DLD1 (cell line): ENCODE data around the gene CAMTA1.

ENCODE experiments used
- in situ Hi-C: cut with HindIII; loops from 2 replicates; pipeline ENCODE4 v1.10.0; 2017; ENCODE audit warnings: low sequenced_read_pairs

CAMTA1 gene

DNA sequence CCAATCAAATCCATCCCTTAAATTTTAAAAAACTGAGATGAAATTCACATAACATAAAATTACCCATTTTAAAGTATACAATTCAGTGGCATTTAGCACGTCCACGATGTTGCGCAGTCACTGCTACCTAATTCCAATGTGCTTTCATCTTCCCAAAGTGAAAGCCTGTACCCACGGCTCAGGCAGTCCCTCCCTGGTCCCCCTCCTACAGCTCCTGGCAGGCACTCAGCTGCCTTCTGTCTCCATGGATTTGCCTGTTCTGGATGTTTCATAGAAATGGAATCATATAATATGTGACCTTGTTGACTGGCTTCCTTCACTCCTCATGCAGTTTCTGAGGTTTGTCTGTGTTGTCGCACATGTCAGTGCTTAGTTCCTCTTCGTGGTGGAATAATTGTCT, 386.3 kb downstream of the CAMTA1 start:
- in situ Hi-C loops, result no loop called here

DNA sequence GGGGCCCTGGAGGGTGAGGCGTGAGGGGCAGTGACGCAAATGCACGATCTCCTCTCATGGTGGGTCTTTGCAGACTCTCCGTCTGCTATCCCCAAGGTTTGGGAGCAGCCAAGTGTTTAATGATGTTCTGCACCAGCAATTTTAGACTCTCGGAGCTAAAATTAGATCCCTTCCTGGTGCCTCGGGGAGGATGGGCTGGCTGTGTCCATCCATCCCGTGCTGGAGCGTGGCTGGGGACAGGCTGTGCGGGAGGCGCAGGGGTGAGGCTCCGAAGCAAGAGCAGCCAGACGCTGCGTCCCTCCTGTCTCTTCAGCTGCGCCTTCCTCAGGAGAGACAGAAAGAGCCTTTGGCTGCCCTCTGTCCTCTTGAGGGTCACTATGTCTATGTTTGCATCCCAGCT, 387.6 kb downstream of the CAMTA1 start:
- in situ Hi-C loops, result no loop called here

DNA sequence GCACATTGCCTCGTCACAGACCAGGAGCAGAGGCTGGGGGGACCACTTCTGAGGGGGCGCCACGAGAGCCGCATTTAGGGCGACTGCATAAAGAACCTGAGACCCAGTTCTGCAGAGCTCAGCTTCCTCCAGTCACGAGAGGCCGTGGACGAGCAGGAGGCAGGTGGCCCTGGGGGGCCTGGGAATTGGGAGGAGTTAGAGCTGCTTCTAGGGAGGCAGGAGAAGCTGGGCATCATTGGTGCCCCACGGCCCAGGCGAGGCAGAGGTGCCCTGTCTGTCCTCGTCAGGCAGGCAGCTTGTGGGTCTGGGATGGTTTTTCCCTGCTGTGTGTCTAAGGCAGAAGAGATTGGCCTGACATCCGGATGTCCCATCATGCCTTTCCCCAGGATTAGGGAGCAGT, 389.3 kb downstream of the CAMTA1 start:
- in situ Hi-C loops, result no loop called here

DNA sequence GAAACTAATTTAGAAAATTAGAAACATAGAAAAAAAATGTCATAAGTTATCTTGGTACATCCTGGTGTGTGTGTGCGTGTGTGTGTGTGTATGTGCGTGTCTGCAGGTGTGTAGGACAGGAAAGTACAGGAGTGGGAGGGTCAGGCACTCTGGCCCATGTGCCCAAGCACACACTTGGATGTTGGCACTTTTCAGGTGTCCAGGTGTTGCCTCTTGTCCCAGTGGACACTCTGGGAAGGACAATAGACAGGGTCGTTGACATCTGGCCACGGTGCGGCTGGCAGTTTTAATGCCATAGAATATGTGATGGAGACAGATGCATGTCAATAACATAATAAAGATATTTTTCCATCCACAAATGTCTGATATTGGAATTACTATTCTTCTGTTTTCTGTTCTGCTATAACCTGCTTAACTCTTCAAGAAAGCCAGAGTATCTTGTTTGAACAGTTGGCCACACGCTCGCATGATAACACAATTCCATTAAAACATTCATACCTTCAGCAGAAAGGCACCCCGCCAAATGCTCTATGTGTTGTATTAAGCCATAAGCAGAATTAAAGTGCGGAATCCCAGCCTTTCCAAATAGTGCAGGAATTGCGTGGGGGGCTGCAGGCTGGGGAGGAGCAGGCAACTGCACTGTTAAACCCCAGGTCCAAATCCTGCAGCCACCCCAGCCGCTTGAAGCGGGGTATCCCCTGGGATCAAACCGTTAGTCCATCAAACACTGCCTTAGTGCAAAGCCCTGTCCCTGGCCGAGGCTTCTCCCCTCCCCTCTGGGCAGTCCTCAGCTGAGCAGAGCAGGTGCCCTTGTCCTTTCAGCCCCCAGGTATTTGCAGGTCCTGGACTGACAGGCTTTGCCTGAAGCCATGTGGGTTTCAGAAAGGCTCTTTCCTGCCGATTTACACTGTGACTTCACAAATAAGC, 390.0 kb downstream of the CAMTA1 start:
- in situ Hi-C loops, result no loop called here

DNA sequence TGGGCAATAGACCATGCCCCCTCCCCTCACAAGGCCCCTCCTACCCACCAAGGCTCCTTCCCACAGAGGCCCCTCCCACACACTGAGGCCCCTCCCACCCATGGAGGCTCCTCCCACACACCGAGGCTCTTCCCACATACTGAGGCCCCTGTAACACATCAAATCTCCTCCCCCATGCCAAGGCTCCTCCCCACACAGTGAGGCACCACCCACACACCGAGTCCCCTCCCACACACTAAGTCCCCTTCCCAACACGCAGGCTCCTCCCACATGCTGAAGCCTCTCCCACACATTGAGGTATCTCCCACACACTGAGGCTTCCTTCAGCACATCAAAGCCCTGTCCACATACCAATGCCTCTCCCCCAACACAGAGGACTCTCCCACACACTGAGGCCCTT, 391.8 kb downstream of the CAMTA1 start:
- in situ Hi-C loops, result no loop called here

DNA sequence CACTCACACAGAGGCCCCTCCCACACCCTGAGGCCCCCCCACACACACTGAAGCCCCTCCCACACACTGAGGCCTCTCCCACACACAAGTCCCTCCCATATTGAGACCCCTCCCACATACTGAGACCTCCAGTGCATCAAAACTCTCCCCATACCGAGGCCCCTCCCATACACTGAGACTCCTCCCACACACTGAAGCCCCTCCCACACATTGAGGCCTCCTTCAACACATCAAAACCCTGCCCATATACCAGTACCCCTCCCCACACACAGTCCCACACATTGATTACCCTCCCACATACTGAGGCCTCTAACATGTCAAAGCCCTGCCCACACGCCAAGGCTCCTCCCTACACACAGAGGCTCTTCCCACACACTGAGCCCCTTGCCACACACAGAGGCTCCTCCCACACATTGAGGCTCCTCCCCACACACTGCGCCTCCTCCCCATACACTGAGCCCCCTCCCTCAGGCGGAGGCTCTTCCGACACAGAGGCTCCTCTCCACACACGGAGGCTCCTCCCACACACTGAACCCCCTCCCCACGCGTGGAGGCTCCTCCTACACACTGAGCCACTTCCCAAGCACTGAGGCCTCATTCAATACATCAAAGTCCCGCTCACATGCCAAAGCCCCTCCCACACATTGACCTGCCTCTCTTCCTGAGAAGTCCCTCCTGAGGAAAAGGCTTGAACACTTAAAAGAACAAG, 392.3 kb downstream of the CAMTA1 start:
- in situ Hi-C loops, result no loop called here

DNA sequence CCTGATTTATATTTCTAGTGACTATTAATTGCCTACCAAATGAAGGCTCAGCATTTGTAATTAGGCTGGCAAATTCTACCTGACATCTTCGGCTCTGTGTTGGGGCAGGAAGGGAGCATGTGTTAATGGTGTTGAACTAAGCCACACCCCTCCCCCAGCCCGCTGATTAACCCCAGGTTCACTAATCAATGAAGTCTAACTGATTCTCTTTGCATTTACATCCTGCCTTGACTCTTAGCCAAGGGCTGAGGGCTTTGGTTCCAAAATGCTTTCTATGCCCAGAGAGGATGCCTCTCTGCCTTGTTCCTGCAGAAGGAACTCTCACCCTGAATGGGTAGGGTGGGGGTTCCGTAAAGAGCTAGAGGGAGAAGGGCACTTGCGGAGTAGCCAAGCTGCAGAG, 393.1 kb downstream of the CAMTA1 start:
- in situ Hi-C loops, result no loop called here

DNA sequence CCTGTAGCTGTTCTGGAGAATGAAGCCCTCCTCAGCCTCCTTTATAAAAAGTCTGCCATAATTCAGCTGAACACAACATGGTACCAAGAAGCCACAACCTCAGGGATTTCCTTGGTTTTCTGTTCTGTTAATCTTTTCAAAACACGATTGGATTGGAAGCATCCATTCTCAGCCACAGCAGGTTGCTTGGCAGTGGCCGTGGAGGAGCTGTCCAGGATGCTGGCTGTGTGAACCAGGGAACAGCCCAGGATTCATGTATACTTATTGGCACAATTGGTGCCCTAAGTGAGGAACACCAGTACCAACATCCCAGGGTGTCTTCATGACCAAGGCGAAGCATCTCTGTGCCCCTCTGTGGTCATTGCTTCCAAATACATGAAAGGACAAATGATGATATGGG, 393.5 kb downstream of the CAMTA1 start:
- in situ Hi-C loops, result no loop called here

DNA sequence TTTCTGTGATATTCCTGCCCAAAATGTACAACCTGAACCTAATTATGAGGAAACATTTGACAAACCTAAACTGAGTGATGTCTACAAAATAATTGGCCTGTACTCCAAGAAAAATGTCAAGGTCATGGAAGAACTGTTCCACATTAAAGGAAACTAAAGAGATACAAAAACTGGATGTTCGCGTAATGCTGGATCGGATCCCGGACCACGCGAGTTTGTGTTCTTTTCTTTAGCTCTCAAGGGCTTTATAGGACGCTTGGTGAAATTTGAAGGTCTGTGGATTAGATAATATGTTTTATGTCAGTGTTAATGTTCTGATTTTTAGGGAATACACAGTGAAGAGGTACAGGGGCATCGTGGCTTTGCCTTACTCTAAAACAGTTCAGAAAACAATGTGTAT, 400.5 kb downstream of the CAMTA1 start:
- in situ Hi-C loops, result no loop called here

DNA sequence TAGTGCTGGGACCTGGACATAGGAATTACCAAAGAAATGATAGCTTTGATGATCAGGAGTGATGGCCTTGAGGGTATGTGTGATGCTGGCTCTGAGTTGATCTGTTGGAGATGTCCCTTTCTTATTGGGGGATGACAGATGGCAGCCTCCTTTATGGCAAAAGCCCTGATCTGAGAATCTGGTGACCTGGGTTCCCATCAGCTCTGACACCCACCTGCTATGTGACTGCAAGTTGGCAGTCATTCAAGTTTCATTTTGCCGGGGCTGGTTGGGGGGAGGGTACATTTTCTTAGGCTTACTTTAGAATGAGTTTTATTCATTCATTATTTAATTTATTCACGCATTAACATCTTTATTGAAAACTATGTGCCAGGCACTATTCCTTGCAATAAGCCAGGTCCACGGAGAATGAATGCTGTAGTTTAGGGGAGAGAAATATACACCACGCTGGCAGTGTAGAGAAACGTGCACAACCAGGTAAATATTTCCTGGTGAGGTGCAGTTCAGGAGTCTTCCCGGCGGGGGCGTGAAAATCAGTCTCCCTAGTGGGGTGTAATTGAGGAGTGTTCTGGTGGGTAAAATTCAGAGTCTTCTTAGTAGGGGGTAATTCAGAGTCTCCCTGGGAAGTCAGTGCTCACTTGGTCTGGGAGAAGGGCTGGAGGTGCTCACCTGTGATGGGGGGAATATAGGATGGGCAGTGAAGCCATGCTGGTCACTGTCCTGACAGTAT, 401.3 kb downstream of the CAMTA1 start:
- in situ Hi-C loops, result no loop called here

DNA sequence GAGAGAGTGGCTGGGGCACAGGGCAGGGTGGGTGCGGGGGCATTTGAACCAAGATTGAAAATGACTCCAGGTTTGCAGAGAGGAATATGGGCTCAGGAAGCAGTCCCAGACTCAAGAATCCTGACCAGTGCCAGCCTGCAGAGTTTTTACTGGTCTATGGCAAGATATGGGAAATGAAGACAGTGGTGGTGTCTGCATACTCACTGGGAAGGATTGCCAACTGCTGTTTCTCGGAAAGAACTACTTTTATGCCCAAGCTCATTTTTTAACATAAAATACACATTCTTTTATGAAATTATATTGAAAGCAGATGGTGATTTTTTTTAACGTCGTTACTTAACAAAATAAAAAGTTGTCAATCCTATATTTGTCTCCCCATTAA, 401.8 kb downstream of the CAMTA1 start:
- in situ Hi-C loops, result no loop called here

DNA sequence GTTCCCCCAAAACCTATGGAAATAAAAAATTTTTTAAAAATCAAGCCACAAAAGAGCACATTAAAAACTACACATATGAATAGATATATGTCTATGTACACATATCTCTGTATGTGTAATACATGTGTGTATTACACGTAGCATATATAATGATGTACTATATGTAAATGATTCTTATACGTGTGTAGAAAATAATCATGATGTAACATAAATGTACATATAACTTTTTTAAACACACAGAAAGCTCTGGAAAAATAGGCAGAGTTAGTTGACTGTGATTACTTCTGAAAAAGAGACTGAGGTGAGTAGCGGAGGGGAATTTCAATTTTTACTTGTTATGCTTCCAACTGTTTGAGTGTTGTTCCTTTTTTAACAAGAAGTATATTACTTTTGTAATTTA, 405.0 kb downstream of the CAMTA1 start:
- in situ Hi-C loops, result no loop called here

DNA sequence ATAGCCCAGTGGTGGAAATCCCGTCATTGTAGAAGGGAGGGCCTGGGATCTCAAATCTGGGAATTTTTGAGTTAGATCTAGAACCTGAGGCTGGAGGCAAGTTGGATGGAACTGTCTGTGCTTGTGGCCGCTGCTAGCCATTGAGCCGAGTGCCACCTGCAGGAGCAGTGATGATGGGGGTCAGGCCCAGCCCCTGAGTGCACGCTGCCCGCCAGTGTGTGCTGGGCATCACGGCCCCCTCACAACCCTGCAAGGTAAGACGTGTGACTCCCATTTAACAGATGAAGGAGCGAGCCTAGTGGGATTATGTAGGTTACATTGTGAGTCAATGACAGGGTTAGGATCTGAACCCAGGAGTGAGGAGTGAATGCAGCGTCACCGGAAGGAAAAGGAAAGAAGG, 407.2 kb downstream of the CAMTA1 start:
- in situ Hi-C loops, result no loop called here

DNA sequence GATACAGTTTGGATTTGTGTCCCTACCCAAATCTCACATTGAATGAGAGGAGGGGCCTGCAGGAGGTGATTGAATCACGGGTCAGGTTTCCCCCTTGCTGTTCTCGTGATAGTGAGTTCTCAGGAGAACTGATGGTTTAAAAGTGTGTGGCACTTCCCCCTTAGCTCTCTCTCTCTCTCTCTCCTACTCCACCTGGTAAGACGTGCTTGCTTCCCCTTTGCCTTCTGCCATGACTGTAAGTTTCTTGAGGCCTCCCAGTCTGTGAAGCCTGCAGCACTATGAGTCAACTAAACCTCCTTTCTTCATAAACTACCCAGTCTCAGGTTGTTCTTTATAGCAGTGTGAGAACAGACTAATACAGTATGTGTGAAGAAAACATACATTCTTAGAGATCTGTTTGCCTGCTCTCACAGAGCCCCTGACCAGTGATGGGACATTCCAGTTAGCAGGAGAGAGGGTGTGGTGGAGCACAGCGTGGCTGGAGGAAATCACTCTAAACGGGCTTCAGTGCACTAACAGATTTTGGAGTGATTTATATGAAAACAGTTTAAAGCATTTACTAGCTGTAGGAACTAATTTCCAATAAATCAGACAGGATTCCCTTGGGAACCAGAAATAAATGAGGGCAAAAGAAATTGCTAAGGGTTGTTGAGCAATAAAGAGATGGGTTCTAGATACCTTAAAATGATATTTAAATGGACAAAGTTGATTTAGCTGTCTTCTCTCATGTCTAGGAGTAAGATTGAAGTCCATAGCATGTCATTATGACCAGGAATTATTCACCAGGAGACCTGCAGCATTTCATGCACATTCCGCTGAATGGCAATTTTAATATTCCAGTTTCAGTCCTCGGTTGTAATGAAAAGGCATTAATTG, 411.0 kb downstream of the CAMTA1 start:
- in situ Hi-C loops, result no loop called here

DNA sequence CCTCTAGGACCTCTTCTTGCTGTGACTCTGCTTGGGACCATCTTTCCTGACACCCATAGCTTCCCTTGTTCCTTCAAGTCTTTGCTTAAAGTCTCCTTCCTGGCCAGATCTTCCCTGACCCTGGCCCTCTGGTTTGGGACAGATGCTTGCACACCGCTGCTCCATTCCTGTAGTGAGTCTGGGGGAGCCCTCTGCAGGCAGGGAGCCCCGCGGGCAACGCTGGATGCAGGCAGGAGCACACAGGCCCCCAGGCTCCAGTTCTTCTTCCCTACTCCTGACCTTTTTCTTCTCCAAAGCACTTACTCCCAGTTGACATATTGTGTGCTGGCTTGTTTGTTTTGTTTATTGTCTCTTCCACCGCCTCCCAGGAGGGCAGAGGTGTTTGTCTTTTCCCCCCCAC, 413.4 kb downstream of the CAMTA1 start:
- in situ Hi-C loops, result no loop called here

DNA sequence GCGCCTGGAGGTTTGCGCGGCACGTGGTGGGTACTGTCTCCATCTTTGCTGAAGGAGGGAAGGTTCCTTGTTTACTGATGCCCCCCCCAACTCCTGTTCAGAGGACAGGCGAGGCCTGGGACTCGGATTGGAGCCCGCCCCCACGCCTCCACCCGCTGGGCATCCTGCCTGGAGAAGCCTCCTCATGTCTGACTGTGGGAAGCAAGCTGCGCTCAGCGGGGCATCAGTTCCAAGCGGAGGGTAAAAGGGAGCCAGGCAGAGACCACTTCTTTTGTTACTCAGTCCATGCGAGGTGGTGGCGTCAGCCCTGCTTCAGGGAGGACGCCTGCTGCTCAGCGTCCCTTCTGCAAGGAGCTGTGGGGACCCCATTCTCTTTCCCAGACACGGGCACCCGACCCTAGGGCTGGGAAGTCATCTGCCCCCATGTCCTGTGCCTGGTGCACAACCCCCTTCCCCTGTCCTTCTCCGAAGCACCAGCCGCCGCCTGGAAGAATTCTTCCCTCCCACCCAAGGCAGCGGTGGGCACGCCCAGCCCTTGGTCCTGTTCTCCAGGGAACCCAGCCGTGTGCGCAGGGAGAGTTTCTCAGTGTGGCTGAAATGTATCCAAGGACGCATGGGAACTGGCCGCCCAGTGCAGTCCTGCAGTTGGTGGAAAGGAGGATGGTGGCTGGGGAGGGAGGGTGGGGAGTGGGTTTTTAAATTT, 414.0 kb downstream of the CAMTA1 start:
- in situ Hi-C loops, result no loop called here

DNA sequence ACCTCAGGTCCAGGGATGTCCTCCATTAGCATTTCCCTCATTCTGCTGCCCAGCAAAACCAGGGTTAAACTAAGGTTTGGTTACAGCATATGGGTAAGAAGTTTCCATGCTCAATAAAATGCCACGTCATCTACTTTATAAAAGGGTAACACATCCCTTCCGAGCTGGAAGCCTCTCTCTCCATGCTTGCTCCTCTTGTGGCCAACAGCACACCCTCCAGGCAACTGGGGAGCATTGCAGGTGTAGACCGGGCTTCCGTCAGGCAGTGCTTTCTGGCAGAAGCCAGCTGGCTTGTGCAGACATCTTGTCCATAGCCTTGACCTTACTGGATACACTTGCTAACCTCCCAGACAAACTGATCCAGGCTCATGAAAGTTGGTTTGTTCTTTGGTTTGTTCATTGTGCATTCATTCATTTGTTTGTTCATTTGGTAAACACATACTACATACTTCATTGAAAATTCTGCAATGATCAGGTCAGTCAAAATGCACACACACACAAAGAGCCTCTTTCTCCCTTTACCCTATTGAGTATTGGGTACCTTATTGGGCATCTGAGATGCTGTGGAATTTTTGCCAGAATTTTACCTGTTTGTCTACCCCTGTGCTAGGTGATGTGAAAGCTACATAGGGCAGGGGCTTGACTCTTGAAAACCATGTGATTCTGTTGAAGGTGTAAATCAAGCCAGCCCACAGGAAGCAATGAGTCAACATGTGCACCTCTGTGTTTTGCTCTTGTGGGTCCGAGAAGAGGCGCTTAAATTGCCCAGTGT, 422.8 kb downstream of the CAMTA1 start:
- in situ Hi-C loops, result loop anchor here (25.0 kb wide), 1 partner anchor 496 kb away; the partner anchor contains the start of gene DNAJC11

DNA sequence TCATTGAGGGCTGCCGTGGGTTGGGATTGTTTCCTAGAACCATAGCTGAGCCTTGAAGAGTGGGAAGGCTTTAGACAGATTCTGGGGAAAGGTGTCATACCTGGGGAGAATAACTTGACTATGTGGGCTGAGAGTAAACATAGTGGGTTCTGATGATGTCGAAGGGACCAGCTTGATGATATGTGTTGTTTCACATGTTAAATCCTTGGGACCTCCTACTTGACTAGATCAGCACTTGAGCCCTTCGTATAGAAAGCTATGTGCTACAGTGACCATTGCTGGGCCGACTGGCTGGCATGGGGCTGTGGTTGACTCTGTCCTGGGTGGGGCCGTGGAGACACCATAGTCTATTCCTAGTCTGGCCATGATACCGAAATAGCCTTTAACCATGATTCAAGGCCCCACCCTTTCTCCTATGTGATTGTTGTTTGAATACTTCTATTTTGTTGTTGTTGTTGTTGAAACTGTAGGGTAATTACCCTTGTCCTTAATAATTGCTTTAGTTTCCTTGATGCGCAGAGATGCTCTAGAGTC, 423.5 kb downstream of the CAMTA1 start:
- in situ Hi-C loops, result loop anchor here (25.0 kb wide), 1 partner anchor 496 kb away; the partner anchor contains the start of gene DNAJC11

DNA sequence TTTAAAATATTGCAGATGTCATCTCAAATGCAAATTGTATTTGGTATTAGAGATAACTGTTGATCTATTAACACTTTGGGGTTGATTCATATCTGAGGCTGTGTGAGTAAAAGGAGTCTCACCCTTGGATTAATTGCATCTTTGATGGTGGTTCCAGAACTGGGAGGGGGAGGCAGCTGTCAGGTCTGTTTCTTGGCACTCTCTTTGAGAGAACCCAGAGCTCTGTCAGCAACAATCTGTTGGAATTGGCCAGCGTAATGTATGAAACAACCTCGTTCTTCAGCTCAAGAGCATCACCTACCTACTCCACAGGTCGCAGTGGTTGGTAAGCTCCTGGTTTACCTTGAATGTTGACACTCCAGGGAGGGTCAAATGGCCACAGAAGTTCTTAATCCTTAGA, 424.1 kb downstream of the CAMTA1 start:
- in situ Hi-C loops, result loop anchor here (25.0 kb wide), 1 partner anchor 497 kb away; the partner anchor contains the start of gene DNAJC11
